Endothelial cell of umbilical vein (primary cell): ENCODE measurements around the gene DDX24.

Source experiments
- EZH2 ChIP-seq: IDR thresholded peaks from 2 replicates; pipeline ENCODE4 v1.6.1; 2012; ENCODE audit warnings: borderline replicate concordance, low read depth, mild to moderate bottlenecking, moderate library complexity, low read length, inconsistent platforms; ENCODE audit not compliant: severe bottlenecking
- TF ChIP-seq, protein P1 (sequence below), 2 donors: IDR thresholded peaks; 1 replicate in 1 of 2; 2 replicates in 1 of 2; pipeline ENCODE4 v1.5.1; 2011; ENCODE audit warnings: low read length in 2 of 2, mild to moderate bottlenecking in 2 of 2, moderate library complexity in 2 of 2, control low read depth in 1 of 2, inconsistent platforms in 1 of 2, low read depth in 1 of 2; ENCODE audit not compliant: insufficient read depth in 1 of 2; ENCODE audit errors: extremely low read depth in 1 of 2

GRCh38 chr14:94114589-94115057 is 33.6 kb upstream of the DDX24 start:
- no peak for TF ChIP-seq EZH2
- TF ChIP-seq, protein P1, sequence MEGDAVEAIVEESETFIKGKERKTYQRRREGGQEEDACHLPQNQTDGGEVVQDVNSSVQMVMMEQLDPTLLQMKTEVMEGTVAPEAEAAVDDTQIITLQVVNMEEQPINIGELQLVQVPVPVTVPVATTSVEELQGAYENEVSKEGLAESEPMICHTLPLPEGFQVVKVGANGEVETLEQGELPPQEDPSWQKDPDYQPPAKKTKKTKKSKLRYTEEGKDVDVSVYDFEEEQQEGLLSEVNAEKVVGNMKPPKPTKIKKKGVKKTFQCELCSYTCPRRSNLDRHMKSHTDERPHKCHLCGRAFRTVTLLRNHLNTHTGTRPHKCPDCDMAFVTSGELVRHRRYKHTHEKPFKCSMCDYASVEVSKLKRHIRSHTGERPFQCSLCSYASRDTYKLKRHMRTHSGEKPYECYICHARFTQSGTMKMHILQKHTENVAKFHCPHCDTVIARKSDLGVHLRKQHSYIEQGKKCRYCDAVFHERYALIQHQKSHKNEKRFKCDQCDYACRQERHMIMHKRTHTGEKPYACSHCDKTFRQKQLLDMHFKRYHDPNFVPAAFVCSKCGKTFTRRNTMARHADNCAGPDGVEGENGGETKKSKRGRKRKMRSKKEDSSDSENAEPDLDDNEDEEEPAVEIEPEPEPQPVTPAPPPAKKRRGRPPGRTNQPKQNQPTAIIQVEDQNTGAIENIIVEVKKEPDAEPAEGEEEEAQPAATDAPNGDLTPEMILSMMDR (IDR thresholded peaks at IDR 0.05; ENCODE audit: extremely low read depth in 1 of 2, insufficient read depth in 1 of 2, low read depth in 1 of 2, low read length in 2 of 2): no peak
